Hindlimb muscle (tissue), 1 donor: Measurements from ENCODE around the gene RNF146. TPM values are rescaled to one million over a fixed set of nuclear protein-coding genes. Genes with fewer than 3 reads are reported as not detected.
A peak's percentile ranks its signal among the peaks of the same experiment; 100 is the strongest.
"Not testable (repeated sequence)": the region's sequence is repeated elsewhere in the genome, so short reads cannot be mapped to it uniquely, and the experiment has no call there.

Source experiments
- DNase-seq: peaks from one replicate; pipeline ENCODE4 v3.0.0-alpha.2; 2013
- polyA plus RNA-seq: library from polyadenylated mRNA; unstranded; fragments of 120-200 nt; gene quantifications from one replicate; pipeline ENCODE4 v1.2.1, GENCODE V29; 2013; ENCODE audit not compliant: insufficient read length

The RNF146 gene
- 55.8 TPM for polyA plus RNA-seq

DNA sequence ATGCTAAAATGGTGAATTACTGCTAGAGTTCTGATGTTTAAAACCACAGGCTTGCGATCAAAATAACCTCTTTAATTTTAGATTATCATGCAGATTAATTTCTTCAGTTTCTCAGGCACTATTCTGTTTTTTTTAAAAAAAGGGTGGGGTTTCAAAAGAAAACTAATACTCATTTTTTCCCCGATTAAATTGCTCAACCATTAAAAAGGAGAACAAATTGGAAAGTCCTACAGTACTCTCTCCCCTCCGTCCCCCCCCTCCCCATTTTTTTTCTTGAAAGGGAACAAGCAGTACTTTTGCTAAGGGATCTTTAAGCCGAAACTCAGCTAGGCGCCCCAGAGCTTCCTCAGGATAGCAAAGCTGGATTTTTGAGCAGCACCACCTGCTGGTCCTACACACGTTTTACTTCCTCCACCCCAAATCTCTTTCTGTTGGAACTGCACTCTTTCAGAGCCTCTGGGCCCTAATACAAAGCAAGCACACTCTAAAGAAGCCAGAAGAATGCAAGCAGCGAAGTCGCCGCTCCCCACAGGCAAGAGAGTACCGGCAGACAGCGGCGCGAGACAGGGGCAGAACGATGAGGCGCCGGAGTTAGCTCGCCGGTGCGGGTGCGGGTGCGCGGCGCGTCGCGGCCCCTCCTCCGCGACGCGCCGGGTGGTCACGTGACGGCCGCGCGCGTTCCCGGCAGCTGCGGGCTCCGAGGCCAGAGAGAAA, at the start of gene RNF146:
TSS of gene RNF146 (plus strand) at position 687 of the 714 bp plus-strand sequence. CDS start 13,475 bp downstream, outside the sequence.
- peak; percentile 93 for DNase-seq

DNA sequence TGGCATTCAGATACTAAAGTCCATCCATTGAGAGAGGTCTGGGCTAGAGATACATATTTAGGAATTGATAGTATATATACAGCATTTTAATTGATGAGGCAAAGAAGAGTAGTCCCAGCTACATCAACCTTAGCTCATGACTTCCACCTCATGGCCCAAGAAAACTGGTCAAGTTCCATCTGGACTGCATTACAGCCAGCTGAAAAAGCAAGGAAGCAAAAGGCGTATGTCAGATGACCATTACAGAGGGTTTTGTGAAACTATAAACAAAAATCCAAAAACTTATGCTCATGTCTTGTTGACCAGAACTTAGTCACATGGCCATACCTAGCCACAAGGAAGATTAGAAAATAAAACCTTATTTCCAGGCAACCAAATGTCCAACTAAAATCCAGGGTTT, 46.8 kb upstream of the RNF146 start:
- DNase-seq, result no peak

DNA sequence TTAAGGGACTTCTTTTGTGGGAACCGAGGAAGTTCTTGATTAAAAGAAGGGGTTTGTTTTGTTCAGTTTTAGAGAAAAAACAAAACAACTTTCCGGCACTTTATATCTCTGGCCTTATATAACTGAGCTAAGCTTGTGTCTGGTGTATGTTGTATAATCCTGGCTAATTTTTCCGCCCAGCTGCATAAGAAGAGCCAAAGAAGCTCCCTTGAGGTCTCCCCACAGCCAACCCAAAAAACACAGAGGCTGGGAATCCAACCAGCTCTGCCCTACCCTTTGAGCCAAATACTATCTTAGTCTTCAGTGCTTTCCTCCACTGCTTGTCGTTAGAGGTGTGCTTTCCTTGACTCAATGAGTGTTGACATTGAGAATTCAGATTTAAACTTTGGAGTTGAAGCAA, 45.5 kb upstream of the RNF146 start:
- DNase-seq, result no peak

- DNase-seq, result no peak
These were observed 44.2 kb upstream of the RNF146 start for GRCh38 chr6:127222418-127222817.

- no peak for DNase-seq
These were observed 41.2 kb upstream of the RNF146 start for GRCh38 chr6:127225497-127225896.

- not testable (repeated sequence) for DNase-seq
These were observed 32.8 kb upstream of the RNF146 start for GRCh38 chr6:127233819-127234218.

DNA sequence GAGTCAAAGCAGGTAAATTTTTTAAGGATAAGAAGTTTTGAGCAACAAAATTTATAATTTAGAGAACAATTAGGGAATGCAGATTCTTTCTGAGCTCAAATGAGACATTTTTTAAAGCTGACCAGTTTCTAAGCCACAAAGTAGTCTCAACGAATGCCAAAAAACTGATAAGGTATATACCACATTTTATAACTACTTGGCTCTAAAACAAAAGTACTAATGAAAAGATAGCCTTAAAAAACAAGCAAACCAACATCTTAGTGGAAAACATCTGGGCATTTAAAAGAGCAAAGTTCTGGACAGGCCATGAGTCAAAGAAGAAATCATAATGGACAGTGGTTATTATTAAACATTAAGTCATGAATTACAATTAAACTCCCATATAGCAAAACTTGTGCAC, 23.2 kb upstream of the RNF146 start:
- DNase-seq, result no peak

DNA sequence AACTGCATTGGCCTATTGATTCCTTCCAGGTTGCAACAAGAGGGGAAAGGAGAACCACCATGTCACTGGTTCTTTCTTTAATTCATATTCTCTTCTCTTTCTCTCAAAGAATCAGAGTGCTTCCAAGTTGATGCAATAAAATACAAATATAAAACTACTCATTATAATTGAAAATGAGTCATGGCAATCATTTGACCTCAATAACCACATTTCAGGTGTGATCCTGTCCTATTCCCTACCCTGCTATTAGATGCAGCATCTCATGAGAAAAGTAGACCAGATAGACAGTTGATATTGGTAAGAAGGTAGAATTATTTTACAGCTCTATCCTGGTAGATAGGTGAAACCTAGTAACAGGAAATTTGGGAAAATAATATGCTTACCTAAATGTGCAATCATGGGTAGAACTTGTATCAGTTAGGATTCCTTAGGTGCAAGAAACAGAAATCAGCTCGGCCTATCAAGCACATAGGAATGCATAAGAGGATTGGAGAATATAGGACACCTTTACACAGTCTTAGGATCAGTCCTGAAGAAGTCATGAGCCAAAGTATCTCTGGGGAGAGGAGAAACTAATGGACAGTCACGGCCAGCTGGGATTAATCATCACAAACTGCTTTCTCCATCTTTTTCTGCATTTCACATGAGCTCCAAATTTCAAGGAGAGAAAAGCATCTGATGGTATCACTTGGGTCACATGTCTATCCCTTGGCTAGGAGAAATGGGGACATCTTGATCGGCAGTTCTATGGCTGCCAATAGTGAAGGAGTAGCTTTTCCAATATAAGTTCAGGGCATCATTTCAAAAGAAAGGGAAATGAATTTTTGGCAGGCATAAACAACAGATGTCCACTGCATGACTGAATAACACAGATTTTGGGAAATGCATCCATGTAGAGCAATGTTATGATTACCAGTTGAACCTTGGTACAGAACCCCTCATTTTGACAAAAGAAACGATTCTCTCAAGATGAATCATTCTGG, 19.3 kb upstream of the RNF146 start:
- DNase-seq, result no peak

- no peak for DNase-seq
These were observed 17.0 kb upstream of the RNF146 start for GRCh38 chr6:127249621-127250020.

DNA sequence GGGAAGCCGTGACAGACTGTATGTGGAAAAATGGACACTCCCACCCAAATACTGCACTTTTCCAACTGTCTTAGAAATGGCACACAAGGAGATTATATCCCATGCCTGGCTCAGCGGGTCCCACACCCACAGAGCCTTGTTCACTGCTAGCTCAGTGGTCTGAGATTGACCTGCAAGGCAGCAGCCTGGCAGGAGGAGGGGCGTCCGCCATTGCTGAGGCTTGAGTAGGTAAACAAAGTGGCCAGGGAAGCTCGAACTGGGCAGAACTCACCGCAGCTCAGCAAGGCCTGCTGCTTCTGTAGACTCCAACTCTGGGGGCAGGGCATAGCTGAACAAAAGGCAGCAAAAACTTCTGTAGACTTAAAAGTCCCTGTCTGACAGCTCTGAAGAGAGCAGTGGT, 11.4 kb upstream of the RNF146 start:
- no peak for DNase-seq

DNA sequence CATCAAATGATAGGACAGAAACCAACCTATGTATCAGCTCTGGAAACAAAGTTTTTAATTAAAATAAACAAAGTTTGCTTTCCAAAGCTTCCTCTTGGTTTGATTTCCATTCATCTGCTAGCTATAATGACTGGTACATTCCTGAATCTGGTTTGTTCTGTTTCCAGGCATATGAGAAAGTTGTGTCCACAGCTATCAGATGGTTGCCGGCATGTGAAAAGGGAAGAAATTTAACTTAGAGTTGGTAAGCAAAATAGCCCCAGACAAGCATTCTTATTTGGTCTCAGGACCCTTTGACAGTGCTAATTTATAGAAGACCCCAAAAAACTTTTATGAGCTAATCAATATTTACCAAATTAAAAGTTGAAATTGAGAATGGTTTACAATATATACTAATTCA, 3.8 kb upstream of the RNF146 start:
- DNase-seq, result no peak

- no peak for DNase-seq
These were observed 3.2 kb upstream of the RNF146 start for GRCh38 chr6:127263481-127263880.

GRCh38 chr6:127266892-127267645, 405 bp downstream of the RNF146 start:
- peak; percentile 78 for DNase-seq

DNA sequence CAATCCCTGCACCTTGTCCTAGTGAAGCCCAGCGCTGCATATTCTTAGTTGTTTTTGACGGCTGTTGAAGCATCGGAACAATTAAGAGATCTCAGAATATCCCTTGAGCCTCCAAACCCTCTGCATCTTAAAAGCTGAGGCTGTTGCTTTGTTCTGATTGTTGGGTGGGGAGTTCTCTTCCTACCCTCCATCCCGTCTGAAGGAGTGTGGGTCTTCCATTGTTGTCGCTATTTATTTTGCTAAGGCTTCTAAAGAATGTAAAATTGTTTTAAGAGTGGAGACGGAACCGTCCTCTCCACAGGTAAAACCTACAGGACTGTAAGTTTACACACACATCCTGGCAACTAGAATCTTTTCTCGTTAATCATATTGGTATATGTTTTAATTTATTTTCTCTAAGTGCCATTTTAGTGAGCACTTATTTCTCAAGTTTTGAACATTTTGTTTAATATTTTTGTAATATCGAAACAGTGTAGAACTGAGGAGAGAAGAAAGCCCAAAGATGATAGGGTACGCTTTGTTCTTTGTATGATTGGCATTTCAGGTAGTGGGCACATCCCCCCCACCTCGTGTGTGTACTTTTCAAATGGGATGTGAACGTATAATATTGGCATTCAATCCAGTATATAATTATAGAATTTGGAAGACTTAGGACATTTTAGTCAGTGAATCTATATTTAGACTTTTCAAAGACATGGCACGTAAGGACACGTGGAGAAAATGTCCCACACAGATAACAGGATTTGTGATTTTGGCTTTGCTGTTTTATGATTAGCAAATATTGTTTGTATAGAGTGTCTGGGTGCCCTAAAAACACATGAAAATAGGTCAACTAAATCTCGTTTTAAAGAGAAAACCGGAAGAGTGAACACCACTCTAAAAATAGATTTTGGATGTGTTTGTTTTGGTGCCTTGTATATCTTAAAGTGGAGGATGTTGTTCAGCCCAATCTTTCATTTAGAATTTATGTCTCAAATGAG, 1.3 kb downstream of the RNF146 start:
- DNase-seq, result peak; percentile 33

GRCh38 chr6:127272576-127272975, 5.9 kb downstream of the RNF146 start:
- DNase-seq, result no peak

GRCh38 chr6:127273499-127273898, 6.8 kb downstream of the RNF146 start:
- DNase-seq, result no peak

DNA sequence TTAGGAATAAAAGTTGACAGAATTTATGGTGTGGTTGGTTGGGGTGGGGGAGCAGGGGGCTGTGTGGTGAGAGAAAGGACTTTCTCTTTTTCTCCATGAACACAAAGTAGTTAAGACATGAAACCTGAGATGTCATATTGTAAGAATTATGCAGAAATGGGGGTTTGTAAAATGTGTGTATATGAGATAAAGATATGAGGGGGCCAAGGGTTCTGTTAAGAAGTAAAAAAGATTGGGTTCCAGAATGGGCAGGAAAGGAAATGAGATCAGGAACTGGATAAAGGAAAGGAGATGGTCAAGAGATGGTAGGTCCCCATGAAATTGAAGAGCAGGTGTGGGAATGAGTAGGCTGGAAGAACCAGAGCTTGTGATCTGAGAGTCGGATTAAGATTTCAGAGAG, 9.7 kb downstream of the RNF146 start:
- DNase-seq, result no peak

- no peak for DNase-seq
These were observed 11.5 kb downstream of the RNF146 start for GRCh38 chr6:127277878-127278843.

- DNase-seq, result no peak
These were observed 13.2 kb downstream of the RNF146 start for GRCh38 chr6:127279815-127280214.

- DNase-seq, result no peak
These were observed 15.5 kb downstream of the RNF146 start for GRCh38 chr6:127282184-127282583.
